GM23338 (cell line): Measurements from ENCODE around the gene STAMBPL1.

ENCODE experiments used
- EZH2 ChIP-seq: fragments of 200-600 bp; sonication (generic); IDR thresholded peaks from one replicate; pipeline ENCODE4 v1.8.0; 2017; ENCODE audit warnings: antibody characterized with exemption, mild to moderate bottlenecking, low read depth; ENCODE audit not compliant: unreplicated experiment
- EZH2phosphoT487 ChIP-seq: fragments of 200-600 bp; sonication (generic); IDR thresholded peaks from one replicate; pipeline ENCODE4 v1.8.1; 2018; ENCODE audit warnings: antibody characterized with exemption; ENCODE audit not compliant: unreplicated experiment
- NANOG ChIP-seq: IDR thresholded peaks from 2 replicates; pipeline ENCODE4 v1.6.1; 2016; ENCODE audit warnings: antibody characterized with exemption, borderline replicate concordance
- POLR2AphosphoS5 ChIP-seq: IDR thresholded peaks from 2 replicates; pipeline ENCODE4 v1.6.1; 2016; ENCODE audit warnings: antibody characterized with exemption, low read depth
- ZNF114 ChIP-seq: fragments of 250-450 bp; sonication (Bioruptor Pico); IDR thresholded peaks from 2 replicates; pipeline ENCODE4 v1.5.0; 2020; ENCODE audit warnings: mild to moderate bottlenecking, moderate library complexity
- ZNF331 ChIP-seq: fragments of 250-450 bp; sonication (Bioruptor Pico); IDR thresholded peaks from 2 replicates; pipeline ENCODE4 v1.5.0; 2020; ENCODE audit warnings: low read depth, mild to moderate bottlenecking, moderate library complexity
- TF ChIP-seq, protein P1 (sequence below), 2 experiments: fragments of 200-600 bp in 1 of 2; sonication (generic) in 1 of 2; conservative IDR thresholded peaks; 2 replicates each; pipeline versions ENCODE4 v1.5.1 to v1.6.1; 2016 to 2017; ENCODE audit warnings: antibody characterized with exemption in 2 of 2, low read depth in 2 of 2, mild to moderate bottlenecking in 2 of 2, moderate library complexity in 1 of 2
- TF ChIP-seq, protein P2 (sequence below): IDR thresholded peaks from one replicate; pipeline ENCODE4 v1.6.1; 2018; ENCODE audit warnings: antibody characterized with exemption; ENCODE audit not compliant: unreplicated experiment

- TF ChIP-seq, protein P1, sequence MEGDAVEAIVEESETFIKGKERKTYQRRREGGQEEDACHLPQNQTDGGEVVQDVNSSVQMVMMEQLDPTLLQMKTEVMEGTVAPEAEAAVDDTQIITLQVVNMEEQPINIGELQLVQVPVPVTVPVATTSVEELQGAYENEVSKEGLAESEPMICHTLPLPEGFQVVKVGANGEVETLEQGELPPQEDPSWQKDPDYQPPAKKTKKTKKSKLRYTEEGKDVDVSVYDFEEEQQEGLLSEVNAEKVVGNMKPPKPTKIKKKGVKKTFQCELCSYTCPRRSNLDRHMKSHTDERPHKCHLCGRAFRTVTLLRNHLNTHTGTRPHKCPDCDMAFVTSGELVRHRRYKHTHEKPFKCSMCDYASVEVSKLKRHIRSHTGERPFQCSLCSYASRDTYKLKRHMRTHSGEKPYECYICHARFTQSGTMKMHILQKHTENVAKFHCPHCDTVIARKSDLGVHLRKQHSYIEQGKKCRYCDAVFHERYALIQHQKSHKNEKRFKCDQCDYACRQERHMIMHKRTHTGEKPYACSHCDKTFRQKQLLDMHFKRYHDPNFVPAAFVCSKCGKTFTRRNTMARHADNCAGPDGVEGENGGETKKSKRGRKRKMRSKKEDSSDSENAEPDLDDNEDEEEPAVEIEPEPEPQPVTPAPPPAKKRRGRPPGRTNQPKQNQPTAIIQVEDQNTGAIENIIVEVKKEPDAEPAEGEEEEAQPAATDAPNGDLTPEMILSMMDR (conservative IDR thresholded peaks at IDR 0.05; ENCODE audit: low read depth in 2 of 2): no peak
- TF ChIP-seq, protein P2, sequence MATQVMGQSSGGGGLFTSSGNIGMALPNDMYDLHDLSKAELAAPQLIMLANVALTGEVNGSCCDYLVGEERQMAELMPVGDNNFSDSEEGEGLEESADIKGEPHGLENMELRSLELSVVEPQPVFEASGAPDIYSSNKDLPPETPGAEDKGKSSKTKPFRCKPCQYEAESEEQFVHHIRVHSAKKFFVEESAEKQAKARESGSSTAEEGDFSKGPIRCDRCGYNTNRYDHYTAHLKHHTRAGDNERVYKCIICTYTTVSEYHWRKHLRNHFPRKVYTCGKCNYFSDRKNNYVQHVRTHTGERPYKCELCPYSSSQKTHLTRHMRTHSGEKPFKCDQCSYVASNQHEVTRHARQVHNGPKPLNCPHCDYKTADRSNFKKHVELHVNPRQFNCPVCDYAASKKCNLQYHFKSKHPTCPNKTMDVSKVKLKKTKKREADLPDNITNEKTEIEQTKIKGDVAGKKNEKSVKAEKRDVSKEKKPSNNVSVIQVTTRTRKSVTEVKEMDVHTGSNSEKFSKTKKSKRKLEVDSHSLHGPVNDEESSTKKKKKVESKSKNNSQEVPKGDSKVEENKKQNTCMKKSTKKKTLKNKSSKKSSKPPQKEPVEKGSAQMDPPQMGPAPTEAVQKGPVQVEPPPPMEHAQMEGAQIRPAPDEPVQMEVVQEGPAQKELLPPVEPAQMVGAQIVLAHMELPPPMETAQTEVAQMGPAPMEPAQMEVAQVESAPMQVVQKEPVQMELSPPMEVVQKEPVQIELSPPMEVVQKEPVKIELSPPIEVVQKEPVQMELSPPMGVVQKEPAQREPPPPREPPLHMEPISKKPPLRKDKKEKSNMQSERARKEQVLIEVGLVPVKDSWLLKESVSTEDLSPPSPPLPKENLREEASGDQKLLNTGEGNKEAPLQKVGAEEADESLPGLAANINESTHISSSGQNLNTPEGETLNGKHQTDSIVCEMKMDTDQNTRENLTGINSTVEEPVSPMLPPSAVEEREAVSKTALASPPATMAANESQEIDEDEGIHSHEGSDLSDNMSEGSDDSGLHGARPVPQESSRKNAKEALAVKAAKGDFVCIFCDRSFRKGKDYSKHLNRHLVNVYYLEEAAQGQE: no peak
- TF ChIP-seq ZNF331 (CRISPR knock-in tag): no peak
- no peak for TF ChIP-seq EZH2
- no peak for TF ChIP-seq POLR2AphosphoS5
- no peak for TF ChIP-seq EZH2phosphoT487
- TF ChIP-seq ZNF114 (CRISPR knock-in tag): no peak
- TF ChIP-seq NANOG: no peak
These were observed 84.9 kb downstream of the STAMBPL1 start for GRCh38 chr10:88964869-88965415.
